ENCODE results near the gene ANKMY1. TPM values are rescaled to one million over a fixed set of nuclear protein-coding genes. Genes with fewer than 3 reads are reported as not detected.
A peak's percentile ranks its signal among the peaks of the same experiment; 100 is the strongest.

Gene ANKMY1
- total RNA-seq, 4 donors from 2014 or later = 7.0 to 12.0 (median 8.9) TPM

- peak; percentile 1 for ATAC-seq
- H3K4me1 ChIP-seq = peaks cover 0 to 61% (median 22%) of the 10 kb centered on the region in 3 donors
Observed at GRCh38 chr2:240435948-240436682, 121.7 kb downstream of the ANKMY1 start.

GRCh38 chr2:240435457-240435947 lies 122.3 kb downstream of the ANKMY1 start, which contains the start of gene GPC1:
TSS of gene GPC1 (plus strand) at chr2:240435663. CDS start at chr2:240435919, 256 bp downstream.
- H3K4me1 ChIP-seq = peaks cover 0 to 57% (median 22%) of the 10 kb centered on the region in 3 donors
- H3K27ac ChIP-seq = peak within 1 kb of the TSS; percentile 76 to 97 (median 94)
- H3K27me3 ChIP-seq = peaks cover 22% of the 10 kb centered on the region
- TF ChIP-seq POLR2AphosphoS5 (IDR thresholded peaks at IDR 0.05) = no peak
- peak; percentile 28 to 60 for TF ChIP-seq POLR2A (IDR thresholded peaks at IDR 0.05)
- peak in 1 of 4 experiments; percentile 10 for TF ChIP-seq CTCF (IDR thresholded peaks at IDR 0.05)
- no CpG with 5 or more reads among the region's 77 CpGs for WGBS, 2 donors (ENCODE audit: low coverage in 1 of 2)
- peak; percentile 85 for ATAC-seq
- H3K9me3 ChIP-seq = no peaks in the 10 kb centered on the region
- peak within 1 kb of the TSS; percentile 65 to 88 for H3K4me3 ChIP-seq
- no peaks in the 10 kb centered on the region for H3K36me3 ChIP-seq

More at GRCh38 chr2:240435948-240436682, 121.7 kb downstream of the ANKMY1 start:
- H3K9me3 ChIP-seq = no peaks in the 10 kb centered on the region
- H3K36me3 ChIP-seq = peaks cover 0 to 4% of the 10 kb centered on the region in 2 donors
- H3K4me3 ChIP-seq = peak overlapping the region; percentile 65 to 88
- peak overlapping the region; percentile 76 to 97 (median 94) for H3K27ac ChIP-seq
- peaks cover 22% of the 10 kb centered on the region for H3K27me3 ChIP-seq
- whole genome bisulfite sequencing, 2 donors (ENCODE audit: low coverage in 1 of 2) = no CpG with 5 or more reads among the region's 88 CpGs
- TF ChIP-seq EP300 (IDR thresholded peaks at IDR 0.05) (no peak), CTCF (IDR thresholded peaks at IDR 0.05) (no peak), POLR2A (IDR thresholded peaks at IDR 0.05) (peak in 1 of 2 donors; percentile 14)

- peak; percentile 92 for ATAC-seq
- WGBS, 2 donors (ENCODE audit: low coverage in 1 of 2) = 6% methylated on average over 5 of the region's 71 CpGs; no CpG with 5 or more reads in 1 of the 2 donors
- Histone ChIP-seq H3K9me3 (no peaks in the 10 kb centered on the region), H3K4me1 (peaks cover 0 to 52% (median 22%) of the 10 kb centered on the region in 3 donors), H3K27me3 (peaks cover 22% of the 10 kb centered on the region), H3K4me3 (peak overlapping the region; percentile 65 to 88), H3K36me3 (no peaks in the 10 kb centered on the region), H3K27ac (peak overlapping the region; percentile 11 to 97 (median 94))
- TF ChIP-seq EP300 (IDR thresholded peaks at IDR 0.05) (no peak), POLR2AphosphoS5 (IDR thresholded peaks at IDR 0.05) (peak; percentile 79), CTCF (IDR thresholded peaks at IDR 0.05) (no peak), POLR2A (IDR thresholded peaks at IDR 0.05) (peak in 1 of 2 donors; percentile 40)
Observed at GRCh38 chr2:240434728-240435456, 122.9 kb downstream of the ANKMY1 start.

GRCh38 chr2:240433973-240434727 lies 123.6 kb downstream of the ANKMY1 start:
- peak overlapping the region; percentile 11 to 97 (median 94) for H3K27ac ChIP-seq
- TF ChIP-seq CTCF (IDR thresholded peaks at IDR 0.05) (no peak), POLR2A (IDR thresholded peaks at IDR 0.05) (no peak), POLR2AphosphoS5 (IDR thresholded peaks at IDR 0.05) (peak; percentile 62)

More at GRCh38 chr2:240433973-240434727, 123.6 kb downstream of the ANKMY1 start:
- no peaks in the 10 kb centered on the region for H3K36me3 ChIP-seq
- peak overlapping the region in 1 of 2 donors; percentile 88 for H3K4me3 ChIP-seq
- ATAC-seq = no peak
- peaks cover 0 to 50% (median 22%) of the 10 kb centered on the region in 3 donors for H3K4me1 ChIP-seq
- WGBS, 2 donors (ENCODE audit: low coverage in 1 of 2) = 65 to 70% methylated on average over 3 to 6 of the region's 16 CpGs
- peaks cover 22% of the 10 kb centered on the region for H3K27me3 ChIP-seq
- H3K9me3 ChIP-seq = no peaks in the 10 kb centered on the region
